OCI-LY7 (cell line): Measurements from ENCODE around the gene PCDHGA12.

Experiments used
- EZH2phosphoT487 ChIP-seq: fragments of 200-600 bp; sonication (generic); IDR thresholded peaks from 2 replicates; pipeline ENCODE4 v1.6.1; 2018; ENCODE audit warnings: low read depth, borderline replicate concordance, mild to moderate bottlenecking, mixed run types, antibody characterized with exemption, low read length, moderate library complexity, mixed read lengths
- TF ChIP-seq, protein P1 (sequence below): fragments of 200-600 bp; sonication (generic); conservative IDR thresholded peaks from 2 replicates; pipeline ENCODE4 v1.5.1; 2014; ENCODE audit warnings: mild to moderate bottlenecking, antibody characterized with exemption, low read length, moderate library complexity, mixed read lengths

DNA sequence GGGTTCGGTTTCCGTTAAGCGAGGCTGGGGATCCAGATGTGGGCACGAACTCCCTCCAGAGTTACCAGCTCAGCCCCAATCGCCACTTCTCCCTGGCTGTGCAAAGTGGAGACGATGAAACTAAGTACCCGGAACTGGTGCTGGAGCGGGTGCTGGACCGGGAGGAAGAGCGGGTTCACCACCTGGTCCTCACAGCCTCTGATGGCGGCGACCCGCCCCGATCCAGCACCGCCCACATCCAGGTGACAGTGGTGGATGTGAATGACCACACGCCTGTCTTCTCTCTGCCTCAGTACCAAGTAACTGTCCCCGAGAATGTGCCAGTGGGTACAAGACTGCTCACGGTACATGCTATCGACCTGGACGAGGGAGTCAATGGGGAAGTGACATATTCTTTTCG lies 47.0 kb upstream of the PCDHGA12 start:
- TF ChIP-seq, protein P1, sequence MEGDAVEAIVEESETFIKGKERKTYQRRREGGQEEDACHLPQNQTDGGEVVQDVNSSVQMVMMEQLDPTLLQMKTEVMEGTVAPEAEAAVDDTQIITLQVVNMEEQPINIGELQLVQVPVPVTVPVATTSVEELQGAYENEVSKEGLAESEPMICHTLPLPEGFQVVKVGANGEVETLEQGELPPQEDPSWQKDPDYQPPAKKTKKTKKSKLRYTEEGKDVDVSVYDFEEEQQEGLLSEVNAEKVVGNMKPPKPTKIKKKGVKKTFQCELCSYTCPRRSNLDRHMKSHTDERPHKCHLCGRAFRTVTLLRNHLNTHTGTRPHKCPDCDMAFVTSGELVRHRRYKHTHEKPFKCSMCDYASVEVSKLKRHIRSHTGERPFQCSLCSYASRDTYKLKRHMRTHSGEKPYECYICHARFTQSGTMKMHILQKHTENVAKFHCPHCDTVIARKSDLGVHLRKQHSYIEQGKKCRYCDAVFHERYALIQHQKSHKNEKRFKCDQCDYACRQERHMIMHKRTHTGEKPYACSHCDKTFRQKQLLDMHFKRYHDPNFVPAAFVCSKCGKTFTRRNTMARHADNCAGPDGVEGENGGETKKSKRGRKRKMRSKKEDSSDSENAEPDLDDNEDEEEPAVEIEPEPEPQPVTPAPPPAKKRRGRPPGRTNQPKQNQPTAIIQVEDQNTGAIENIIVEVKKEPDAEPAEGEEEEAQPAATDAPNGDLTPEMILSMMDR: no peak
- TF ChIP-seq EZH2phosphoT487: no peak
